Measurements from ENCODE around the gene PTPRN2.

Gene PTPRN2

GRCh38 chr7:157809863-157810851 lies 777.5 kb downstream of the PTPRN2 start:
- no peak for DNase-seq

DNA sequence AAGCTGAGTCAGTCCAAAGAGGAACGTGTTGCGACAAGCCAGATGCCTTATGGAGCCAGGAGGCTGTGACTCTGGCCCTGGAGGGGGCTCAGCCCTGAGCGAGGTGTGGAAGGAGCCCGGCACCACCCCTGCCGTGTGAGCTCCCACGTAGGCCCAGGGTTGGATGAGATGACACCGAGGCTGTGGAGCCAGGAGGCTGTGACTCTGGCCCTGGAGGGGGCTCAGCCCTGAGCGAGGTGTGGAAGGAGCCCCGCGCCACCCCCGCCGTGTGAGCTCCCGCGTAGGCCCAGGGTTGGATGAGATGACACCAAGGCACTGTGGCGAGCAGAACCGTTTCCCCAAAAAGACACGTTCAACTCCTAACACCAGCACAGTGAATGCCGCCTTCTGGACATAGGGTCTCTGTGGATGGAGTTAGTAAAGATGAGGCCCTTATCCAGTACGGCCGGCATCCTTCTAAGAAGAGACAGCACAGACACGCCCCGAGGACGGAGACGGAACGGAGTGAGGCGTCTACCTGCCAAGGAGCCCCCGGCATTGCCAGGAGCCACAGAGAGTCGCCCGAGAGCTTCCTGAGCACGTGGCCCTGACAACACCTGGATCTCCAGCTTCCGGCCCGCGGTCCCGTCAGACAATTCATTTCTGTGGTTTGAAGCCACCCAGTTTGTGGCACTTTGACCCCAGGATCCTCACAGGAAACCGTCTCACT lies 778.3 kb downstream of the PTPRN2 start:
- DNase-seq, result no peak

- DNase-seq, result no peak
These were observed 779.6 kb downstream of the PTPRN2 start for GRCh38 chr7:157808042-157808441.

GRCh38 chr7:157807510-157807909 lies 780.1 kb downstream of the PTPRN2 start:
- no peak for DNase-seq

DNA sequence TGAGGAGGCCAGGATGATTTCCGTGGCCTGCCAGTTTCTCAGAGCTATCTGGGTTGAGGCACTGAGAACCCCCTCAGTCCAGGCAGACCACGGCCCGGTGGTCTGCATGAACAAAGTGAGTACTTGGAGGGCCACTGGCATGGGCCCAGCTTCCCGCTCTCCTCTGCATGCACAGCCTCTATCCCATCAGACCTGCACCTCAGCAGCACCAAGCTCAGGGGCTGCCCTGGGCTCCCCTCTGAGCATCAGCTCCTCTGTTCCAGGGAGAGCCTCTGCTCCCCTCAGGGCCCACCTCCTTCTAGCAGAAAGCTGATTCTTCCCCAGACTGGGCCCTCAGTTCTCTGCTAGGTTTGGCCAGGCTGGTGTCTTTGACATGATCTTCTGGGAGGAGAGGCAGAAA lies 780.9 kb downstream of the PTPRN2 start:
- no peak for DNase-seq

- DNase-seq, result peak; percentile 19
These were observed 781.9 kb downstream of the PTPRN2 start for GRCh38 chr7:157805713-157806112.

DNA sequence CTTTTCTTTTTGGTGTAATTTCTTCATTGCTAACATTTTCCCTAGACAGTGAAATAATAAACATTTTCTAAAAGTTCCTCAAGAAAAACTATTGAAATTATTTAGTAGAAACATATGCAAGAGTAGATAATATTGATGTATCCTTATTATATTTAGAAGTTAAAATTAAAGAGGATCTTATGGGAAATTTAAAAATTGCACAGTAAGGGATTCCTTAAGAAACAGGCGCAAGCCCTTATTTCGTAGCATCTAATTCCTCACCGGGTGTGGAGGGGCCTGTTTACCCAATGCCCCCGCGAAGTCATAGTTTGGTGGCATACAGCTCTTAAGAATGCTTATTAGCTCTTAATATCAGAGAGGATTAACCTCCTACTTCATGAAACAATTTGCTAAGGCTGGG lies 783.7 kb downstream of the PTPRN2 start:
- DNase-seq, result no peak

DNA sequence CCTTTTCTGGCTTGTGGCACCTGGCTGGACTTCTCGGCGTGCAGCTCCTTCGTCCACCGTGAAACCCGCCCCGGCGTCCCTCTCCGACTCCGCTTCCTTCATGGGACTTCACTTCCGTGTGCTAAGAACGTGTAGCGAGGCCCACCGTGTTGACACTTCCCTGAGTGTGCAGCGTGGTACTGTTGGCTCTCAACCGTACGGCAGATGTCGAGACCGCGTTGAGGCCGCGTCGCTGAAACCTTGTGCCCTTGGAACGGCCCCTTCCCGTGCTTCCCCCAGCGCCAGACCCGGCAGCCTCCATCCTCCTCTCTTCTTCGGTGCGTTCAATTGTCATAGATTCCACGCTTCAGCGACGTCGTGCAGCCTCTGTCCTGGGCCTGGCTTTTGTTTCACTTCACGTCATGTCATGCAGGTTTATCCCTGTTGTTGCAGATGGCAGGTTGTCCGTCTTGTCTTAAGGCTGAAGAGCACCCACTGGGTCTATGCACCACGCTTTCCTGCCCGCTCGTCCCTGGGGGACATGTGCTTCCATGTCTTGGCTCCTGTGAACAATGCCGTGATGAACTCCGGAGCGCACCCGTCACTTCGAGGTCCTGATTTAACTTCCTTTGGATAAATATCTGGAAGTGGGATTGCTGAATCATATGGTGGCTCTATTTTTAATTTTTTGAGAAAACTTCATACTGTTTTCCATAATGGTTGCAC lies 785.5 kb downstream of the PTPRN2 start:
- DNase-seq, result no peak

DNA sequence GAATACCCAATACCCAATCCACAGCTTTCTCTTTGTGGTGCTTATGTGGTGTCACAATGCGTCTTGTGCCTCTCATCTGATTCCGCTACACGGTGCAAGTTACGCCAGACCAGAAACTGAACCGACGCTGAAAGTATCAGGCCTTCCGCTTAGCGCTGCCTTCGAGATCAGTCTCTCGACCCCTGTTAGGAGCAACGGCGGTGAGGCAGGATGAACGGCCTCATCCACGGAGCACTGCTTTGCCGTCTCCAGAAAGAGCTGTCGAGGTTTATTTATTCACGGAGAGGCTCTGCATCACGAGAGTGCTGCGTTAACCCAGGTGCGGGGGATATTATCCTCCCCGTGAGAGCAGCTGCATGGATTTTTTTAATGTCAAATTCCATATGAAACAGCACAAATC lies 786.5 kb downstream of the PTPRN2 start:
- DNase-seq, result no peak

DNA sequence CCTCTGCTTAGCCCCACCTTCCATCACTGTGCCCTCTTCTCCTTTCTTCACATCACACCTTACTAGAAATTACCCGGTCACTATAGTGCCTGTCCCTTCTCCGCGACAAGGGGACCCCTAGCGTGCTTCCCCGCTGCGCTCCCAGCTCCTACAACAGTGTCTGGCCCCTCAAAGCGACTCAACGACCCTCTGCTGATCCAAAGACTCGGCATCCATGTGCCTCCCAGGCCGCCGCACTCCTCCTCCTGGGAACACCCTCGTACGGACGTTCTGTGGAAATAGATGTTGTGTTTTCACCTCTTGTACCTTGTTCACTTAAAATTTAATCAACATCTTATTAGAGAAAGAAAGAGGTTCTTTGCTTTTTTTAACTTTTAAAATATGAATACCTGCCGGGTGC lies 787.3 kb downstream of the PTPRN2 start:
- DNase-seq, result no peak

GRCh38 chr7:157799076-157799685 lies 788.4 kb downstream of the PTPRN2 start:
- no peak for DNase-seq

DNA sequence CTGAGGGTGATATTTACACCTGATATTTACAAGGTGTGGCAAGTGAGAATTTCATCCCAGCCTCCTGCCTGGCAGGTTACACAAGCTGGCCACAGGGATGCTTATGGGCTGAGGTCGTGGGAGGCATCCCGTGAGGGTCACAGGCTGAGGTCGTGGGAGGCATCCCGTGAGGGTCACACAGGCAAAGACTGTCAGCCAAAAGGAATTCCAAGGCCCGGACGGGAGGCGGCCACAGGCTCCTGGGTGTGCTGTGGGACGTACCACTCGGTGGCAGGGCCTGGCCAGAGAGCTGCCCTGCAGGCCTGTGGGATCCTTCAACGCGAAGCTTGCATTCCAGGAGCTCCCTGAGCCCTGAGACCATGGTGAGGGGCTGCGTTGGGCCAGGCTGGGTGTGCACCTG lies 790.3 kb downstream of the PTPRN2 start:
- no peak for DNase-seq

GRCh38 chr7:157796846-157797245 lies 790.8 kb downstream of the PTPRN2 start:
- no peak for DNase-seq

DNA sequence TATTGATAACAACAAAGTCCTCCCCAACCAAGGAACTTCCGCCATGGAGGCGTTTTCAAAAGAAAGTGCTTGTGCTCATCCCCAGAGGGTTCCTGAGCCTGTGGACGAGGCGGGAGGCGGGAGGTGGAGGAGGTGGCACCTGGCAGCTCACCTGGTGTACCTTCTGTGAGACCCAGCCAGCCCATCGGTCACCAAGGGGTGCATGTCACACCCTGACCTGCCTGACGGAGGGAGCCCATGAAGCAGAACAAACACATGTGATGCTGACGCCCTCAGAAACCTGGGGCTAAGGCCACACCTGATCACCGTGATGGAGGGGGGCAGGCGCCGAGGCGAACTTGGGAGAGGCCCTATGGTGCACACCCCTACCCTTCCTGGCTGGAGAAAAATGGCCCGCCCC lies 792.0 kb downstream of the PTPRN2 start:
- no peak for DNase-seq

DNA sequence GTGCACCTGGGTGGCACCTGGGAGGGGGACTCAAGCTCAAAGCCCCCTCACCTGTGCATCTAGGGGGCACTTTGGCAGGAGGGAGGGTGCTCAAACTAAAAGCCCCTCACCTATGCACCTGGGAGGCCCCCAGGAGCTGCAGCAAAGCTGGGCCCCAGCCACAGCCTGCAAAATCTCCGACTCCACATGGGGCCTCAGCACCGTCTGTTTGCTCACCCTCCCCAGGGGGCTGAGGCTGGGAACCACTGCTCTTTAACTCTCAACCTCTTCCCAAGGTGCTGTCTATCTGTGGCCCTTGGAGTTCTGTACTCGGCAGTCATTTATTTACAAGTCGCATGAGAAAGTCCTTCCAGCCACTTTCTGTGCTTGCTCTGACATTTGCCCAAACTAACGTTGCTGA lies 792.4 kb downstream of the PTPRN2 start:
- DNase-seq, result no peak

DNA sequence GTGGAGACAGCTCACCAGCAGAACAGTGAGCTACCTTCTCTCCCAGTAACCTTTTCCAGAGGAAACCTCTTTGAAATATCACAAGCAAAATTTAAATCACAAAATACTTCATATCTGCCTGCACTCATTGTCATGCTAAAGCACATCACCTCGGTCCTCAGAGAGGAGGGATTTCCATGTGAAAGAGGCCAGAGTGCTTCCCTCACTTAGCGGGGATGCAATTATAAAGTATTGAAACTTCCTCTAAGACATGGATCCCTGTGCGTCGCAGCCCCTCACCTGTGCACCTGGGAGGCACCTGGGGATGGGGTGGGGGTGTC lies 792.9 kb downstream of the PTPRN2 start:
- no peak for DNase-seq

DNA sequence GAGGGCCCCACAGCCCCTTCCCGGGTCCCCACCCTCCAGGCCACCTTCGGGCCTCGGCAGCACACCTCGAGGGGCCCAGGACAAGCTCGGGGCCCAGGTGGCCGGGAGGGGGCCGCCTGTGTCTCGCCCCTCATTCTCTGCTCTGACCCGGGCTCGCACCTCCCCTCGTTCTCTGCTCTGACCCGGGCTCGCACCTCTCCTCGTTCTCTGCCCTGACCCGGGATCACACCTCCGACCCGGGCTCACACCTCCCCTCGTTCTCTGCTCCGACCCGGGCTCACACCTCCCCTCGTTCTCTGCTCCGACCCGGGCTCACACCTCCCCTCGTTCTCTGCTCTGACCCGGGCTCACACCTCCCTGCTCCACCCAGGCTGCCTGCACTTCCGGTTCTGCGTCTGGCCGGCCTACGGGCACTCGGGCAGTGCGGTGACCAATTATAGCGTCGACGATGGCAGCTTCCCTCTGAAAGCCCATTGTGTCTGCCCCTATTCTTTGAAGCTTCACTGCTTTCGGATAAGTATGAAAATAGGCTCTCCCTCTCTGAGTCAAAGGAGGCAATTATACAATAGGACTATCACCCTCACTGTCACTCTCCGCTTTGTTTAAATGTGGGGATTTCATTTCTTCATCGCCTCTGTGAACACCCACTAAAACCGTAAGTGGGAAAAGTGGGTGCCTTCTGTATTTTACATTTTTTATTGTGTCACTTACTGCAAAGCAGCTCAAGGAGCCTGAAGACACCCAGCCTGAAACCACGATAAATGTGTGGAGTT lies 793.5 kb downstream of the PTPRN2 start:
- DNase-seq, result no peak

DNA sequence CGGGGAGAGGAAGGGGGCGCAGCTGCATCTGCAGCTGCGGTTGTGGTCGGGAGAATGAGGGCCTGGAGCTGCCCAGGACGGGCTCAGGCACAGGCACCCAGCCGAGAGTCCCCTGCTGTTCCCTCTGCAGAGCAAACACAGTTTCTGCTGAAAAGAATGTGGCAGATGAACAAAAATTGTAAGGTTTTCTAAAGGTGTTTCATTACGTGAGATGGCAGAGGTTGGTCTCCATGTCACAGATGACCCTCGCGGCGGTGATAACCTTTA lies 794.6 kb downstream of the PTPRN2 start:
- DNase-seq, result no peak

GRCh38 chr7:157792241-157793086 lies 795.2 kb downstream of the PTPRN2 start:
- no peak for DNase-seq

DNA sequence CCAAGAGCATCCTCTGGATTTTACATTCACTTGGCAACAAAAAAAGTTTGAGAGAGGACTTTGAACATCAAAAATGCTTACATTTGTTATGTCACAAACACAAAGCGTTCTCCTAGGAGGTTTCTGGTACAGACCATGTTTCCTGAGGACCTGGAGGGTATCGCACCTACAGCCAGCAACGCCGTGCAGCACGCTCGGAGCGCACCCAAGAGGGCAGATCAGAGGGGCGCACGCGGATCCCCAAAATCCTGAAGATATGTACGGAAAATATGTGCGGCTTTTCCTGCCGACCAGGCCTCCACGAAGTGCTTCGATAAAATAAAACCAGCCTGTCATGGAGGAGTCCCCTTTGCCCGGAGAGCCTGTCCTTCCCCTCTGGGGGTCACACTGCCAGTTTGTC lies 796.0 kb downstream of the PTPRN2 start:
- DNase-seq, result no peak

DNA sequence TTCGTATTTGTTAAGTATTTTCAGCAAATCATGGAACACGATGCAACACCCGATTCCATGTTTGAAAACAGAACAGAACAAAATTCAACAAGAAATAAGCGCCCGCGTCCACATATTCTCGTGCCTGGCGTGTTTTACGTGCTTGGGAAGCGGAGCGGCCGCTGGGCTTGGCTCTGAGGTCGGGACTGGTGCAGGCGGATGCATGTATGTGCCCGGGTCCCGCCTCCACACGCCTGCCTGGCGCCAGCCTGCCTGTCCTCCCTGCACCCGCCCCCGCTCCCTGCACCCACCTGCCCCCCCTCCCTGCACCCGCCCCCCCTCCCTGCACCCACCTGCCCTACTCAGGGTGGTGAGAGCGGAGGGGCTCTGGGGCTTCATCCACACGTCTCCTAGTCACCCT lies 796.4 kb downstream of the PTPRN2 start:
- no peak for DNase-seq

DNA sequence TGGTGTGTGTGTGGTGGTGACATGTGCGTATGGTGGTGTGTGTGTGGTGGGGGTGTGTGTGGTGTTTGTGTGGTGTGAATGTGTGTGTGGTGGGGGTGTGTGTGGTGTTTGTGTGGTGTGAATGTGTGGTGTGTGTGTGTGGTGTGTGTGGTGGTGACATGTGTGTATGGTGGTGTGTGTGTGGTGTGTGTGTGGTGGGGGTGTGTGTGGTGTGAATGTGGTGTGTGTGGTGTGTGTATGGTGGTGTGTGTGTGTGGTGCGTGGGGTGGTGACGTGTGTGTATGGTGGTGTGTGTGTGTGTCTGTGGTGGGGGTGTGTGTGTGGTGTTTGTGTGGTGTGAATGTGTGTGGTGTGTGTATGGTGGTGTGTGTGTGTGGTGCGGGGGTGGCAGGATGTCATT lies 797.7 kb downstream of the PTPRN2 start:
- no peak for DNase-seq
